Liver (tissue), 3 donors: ENCODE results near the gene DES.

Experiments used
- CTCF ChIP-seq: fragments of 150-350 bp; IDR thresholded peaks from 2 replicates; pipeline ENCODE4 v1.5.1; 2017; ENCODE audit warnings: improper control_type of control experiment, low read depth, low read length; ENCODE audit not compliant: missing input control
- FOXA1 ChIP-seq: IDR thresholded peaks from 2 replicates; pipeline ENCODE4 v1.6.1; 2016; ENCODE audit warnings: antibody characterized with exemption
- FOXA2 ChIP-seq: IDR thresholded peaks from 2 replicates; pipeline ENCODE4 v1.6.1; 2016; ENCODE audit warnings: antibody characterized with exemption
- HNF4A ChIP-seq, 2 donors: conservative IDR thresholded peaks; 2 replicates each; pipeline ENCODE4 v1.6.1; 2016; ENCODE audit warnings: antibody characterized with exemption in 2 of 2, mild to moderate bottlenecking in 2 of 2
- RAD21 ChIP-seq, 2 donors: IDR thresholded peaks; 2 replicates each; pipeline ENCODE4 v1.6.1; 2016; ENCODE audit warnings: antibody characterized with exemption in 2 of 2, mild to moderate bottlenecking in 2 of 2
- RXRA ChIP-seq, 2 donors: IDR thresholded peaks; 2 replicates each; pipeline ENCODE4 v1.6.1; 2017 to 2018; ENCODE audit warnings: antibody characterized with exemption in 2 of 2, mild to moderate bottlenecking in 1 of 2
- SP1 ChIP-seq: IDR thresholded peaks from 2 replicates; pipeline ENCODE4 v1.6.1; 2018; ENCODE audit warnings: antibody characterized with exemption, mild to moderate bottlenecking
- YY1 ChIP-seq: IDR thresholded peaks from 2 replicates; pipeline ENCODE4 v1.6.1; 2016; ENCODE audit warnings: antibody characterized with exemption, mild to moderate bottlenecking
- TF ChIP-seq, protein P1 (sequence below): IDR thresholded peaks from 2 replicates; pipeline ENCODE4 v1.6.1; 2016; ENCODE audit warnings: antibody characterized with exemption, mild to moderate bottlenecking
- TF ChIP-seq, protein P2 (sequence below): IDR thresholded peaks from 2 replicates; pipeline ENCODE4 v1.6.1; 2016; ENCODE audit warnings: antibody characterized with exemption
- donor health status: healthy.
- donor health status: healthy.

DNA sequence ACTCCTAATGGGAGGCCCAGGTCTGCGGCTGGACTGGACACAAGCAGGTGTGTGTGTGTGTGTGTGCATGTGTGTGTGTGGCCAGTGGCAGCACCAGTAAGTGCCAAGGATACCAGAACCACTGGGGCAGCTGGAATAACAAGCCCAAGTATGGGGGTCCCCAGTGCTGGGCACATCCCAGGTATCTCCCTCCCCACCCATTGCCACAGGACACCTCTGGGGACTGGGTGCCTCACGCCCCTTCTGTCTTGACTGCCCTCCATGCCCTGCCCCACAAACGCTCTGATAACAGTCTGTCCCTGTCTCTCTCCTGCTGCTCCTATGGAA, 25.5 kb downstream of the DES start:
- TF ChIP-seq RXRA (IDR thresholded peaks at IDR 0.05) (no peak), YY1 (no peak), CTCF (no peak), SP1 (no peak), FOXA1 (no peak), FOXA2 (no peak), HNF4A (conservative IDR thresholded peaks at IDR 0.05) (no peak), RAD21 (IDR thresholded peaks at IDR 0.05) (no peak)
- TF ChIP-seq, protein P1, sequence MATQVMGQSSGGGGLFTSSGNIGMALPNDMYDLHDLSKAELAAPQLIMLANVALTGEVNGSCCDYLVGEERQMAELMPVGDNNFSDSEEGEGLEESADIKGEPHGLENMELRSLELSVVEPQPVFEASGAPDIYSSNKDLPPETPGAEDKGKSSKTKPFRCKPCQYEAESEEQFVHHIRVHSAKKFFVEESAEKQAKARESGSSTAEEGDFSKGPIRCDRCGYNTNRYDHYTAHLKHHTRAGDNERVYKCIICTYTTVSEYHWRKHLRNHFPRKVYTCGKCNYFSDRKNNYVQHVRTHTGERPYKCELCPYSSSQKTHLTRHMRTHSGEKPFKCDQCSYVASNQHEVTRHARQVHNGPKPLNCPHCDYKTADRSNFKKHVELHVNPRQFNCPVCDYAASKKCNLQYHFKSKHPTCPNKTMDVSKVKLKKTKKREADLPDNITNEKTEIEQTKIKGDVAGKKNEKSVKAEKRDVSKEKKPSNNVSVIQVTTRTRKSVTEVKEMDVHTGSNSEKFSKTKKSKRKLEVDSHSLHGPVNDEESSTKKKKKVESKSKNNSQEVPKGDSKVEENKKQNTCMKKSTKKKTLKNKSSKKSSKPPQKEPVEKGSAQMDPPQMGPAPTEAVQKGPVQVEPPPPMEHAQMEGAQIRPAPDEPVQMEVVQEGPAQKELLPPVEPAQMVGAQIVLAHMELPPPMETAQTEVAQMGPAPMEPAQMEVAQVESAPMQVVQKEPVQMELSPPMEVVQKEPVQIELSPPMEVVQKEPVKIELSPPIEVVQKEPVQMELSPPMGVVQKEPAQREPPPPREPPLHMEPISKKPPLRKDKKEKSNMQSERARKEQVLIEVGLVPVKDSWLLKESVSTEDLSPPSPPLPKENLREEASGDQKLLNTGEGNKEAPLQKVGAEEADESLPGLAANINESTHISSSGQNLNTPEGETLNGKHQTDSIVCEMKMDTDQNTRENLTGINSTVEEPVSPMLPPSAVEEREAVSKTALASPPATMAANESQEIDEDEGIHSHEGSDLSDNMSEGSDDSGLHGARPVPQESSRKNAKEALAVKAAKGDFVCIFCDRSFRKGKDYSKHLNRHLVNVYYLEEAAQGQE, result no peak
- TF ChIP-seq, protein P2, sequence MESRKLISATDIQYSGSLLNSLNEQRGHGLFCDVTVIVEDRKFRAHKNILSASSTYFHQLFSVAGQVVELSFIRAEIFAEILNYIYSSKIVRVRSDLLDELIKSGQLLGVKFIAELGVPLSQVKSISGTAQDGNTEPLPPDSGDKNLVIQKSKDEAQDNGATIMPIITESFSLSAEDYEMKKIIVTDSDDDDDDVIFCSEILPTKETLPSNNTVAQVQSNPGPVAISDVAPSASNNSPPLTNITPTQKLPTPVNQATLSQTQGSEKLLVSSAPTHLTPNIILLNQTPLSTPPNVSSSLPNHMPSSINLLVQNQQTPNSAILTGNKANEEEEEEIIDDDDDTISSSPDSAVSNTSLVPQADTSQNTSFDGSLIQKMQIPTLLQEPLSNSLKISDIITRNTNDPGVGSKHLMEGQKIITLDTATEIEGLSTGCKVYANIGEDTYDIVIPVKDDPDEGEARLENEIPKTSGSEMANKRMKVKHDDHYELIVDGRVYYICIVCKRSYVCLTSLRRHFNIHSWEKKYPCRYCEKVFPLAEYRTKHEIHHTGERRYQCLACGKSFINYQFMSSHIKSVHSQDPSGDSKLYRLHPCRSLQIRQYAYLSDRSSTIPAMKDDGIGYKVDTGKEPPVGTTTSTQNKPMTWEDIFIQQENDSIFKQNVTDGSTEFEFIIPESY, result no peak
